C4-2B (cell line): ENCODE measurements around the gene ARHGAP26.

Experiments used
- ZFX ChIP-seq: fragments of 450-650 bp; IDR thresholded peaks from 2 replicates; pipeline ENCODE4 v1.6.1; 2017
- TF ChIP-seq, protein P1 (sequence below): fragments of 450-650 bp; conservative IDR thresholded peaks from 2 replicates; pipeline ENCODE4 v1.5.1; 2017; ENCODE audit warnings: mild to moderate bottlenecking

DNA sequence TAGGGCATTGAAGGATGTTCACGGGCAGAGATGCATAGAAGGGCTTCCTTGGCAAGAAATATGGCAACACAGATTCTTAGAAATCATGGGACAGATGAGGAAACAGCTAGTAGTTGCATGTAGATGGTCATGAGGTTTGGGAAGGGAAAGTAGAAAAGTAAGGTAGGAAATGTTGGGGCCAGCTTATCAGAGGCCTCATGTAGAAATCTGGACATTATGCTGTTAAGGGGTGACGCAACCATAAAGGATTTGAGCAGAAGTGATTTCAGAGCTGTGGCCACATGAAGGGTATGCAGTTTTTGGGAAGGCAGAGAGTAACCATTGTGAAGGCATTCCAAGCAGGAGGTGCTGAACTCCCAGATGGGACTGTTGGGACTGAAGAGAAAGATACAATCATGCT is 224.0 kb downstream of the ARHGAP26 start:
- TF ChIP-seq, protein P1, sequence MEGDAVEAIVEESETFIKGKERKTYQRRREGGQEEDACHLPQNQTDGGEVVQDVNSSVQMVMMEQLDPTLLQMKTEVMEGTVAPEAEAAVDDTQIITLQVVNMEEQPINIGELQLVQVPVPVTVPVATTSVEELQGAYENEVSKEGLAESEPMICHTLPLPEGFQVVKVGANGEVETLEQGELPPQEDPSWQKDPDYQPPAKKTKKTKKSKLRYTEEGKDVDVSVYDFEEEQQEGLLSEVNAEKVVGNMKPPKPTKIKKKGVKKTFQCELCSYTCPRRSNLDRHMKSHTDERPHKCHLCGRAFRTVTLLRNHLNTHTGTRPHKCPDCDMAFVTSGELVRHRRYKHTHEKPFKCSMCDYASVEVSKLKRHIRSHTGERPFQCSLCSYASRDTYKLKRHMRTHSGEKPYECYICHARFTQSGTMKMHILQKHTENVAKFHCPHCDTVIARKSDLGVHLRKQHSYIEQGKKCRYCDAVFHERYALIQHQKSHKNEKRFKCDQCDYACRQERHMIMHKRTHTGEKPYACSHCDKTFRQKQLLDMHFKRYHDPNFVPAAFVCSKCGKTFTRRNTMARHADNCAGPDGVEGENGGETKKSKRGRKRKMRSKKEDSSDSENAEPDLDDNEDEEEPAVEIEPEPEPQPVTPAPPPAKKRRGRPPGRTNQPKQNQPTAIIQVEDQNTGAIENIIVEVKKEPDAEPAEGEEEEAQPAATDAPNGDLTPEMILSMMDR = no peak
- TF ChIP-seq ZFX = no peak
